ENCODE results near the gene MIGA2. TPM values are rescaled to one million over a fixed set of nuclear protein-coding genes. Genes with fewer than 3 reads are reported as not detected.

Gene MIGA2
- total and polyA plus RNA-seq, 11 donors = 27.7 to 61.3 (median 31.6) TPM

- Histone ChIP-seq H3K4me1 (peaks cover 7 to 42% (median 21%) of the 10 kb centered on the region in 12 donors), H3K9me3 (no peaks in the 10 kb centered on the region), H3K36me3 (peaks cover 0 to 50% (median 47%) of the 10 kb centered on the region in 9 donors), H3K4me3 (no peak overlapping the region), H3K27ac (no peak overlapping the region), H3K27me3 (no peaks in the 10 kb centered on the region)
- TF ChIP-seq CTCF (IDR thresholded peaks at IDR 0.05) (no peak), POLR2A (IDR thresholded peaks at IDR 0.05) (no peak)
- no peak for DNase-seq
- intact Hi-C loops (cut with DNase I) = no loop called here
- 85 to 93% (median 86%) methylated on average over 10 to 12 of the region's 12 CpGs for WGBS, 4 donors
- no peak for ATAC-seq
Observed at GRCh38 chr9:129040113-129040643, 3.8 kb downstream of the MIGA2 start.

GRCh38 chr9:129042016-129042415 lies 5.6 kb downstream of the MIGA2 start:
- intact Hi-C loops (cut with DNase I) = no loop called here
- ATAC-seq (no peak), DNase-seq (peak in 1 of 5 donors; percentile 12)
- no peak overlapping the region for H3K27ac ChIP-seq
- no peak overlapping the region for H3K4me3 ChIP-seq
- H3K36me3 ChIP-seq = peaks cover 0 to 68% (median 66%) of the 10 kb centered on the region in 9 donors
- peaks cover 7 to 34% (median 18%) of the 10 kb centered on the region in 12 donors for H3K4me1 ChIP-seq
- WGBS, 4 donors = 89 to 91% (median 90%) methylated on average over 16 of the region's 16 CpGs
- TF ChIP-seq CTCF (IDR thresholded peaks at IDR 0.05) (no peak), POLR2A (IDR thresholded peaks at IDR 0.05) (no peak)
- no peaks in the 10 kb centered on the region for H3K27me3 ChIP-seq
- H3K9me3 ChIP-seq = no peaks in the 10 kb centered on the region

GRCh38 chr9:129052592-129052991 lies 16.2 kb downstream of the MIGA2 start:
- peak; percentile 71 to 91 (median 87) for DNase-seq
- peak overlapping the region in 6 of 12 donors; percentile 19 to 69 (median 48) for H3K27ac ChIP-seq
- WGBS, 4 donors = 46 to 52% (median 50%) methylated on average over 7 to 8 of the region's 8 CpGs
- peaks cover 0 to 98% (median 92%) of the 10 kb centered on the region in 9 donors for H3K36me3 ChIP-seq
- no peaks in the 10 kb centered on the region for H3K9me3 ChIP-seq
- ATAC-seq = peak; percentile 72 to 92 (median 85)
- intact Hi-C loops (cut with DNase I) = no loop called here
- no peaks in the 10 kb centered on the region for H3K27me3 ChIP-seq
- no peak overlapping the region for H3K4me3 ChIP-seq
- TF ChIP-seq CTCF (IDR thresholded peaks at IDR 0.05) (no peak), POLR2A (IDR thresholded peaks at IDR 0.05) (no peak)
- H3K4me1 ChIP-seq = peaks cover 0 to 6% (median 0%) of the 10 kb centered on the region in 12 donors

GRCh38 chr9:129053020-129053419 lies 16.6 kb downstream of the MIGA2 start:
- TF ChIP-seq POLR2A (IDR thresholded peaks at IDR 0.05) (no peak), CTCF (IDR thresholded peaks at IDR 0.05) (no peak)
- Histone ChIP-seq H3K27ac (peak overlapping the region in 6 of 12 donors; percentile 19 to 69 (median 48)), H3K9me3 (no peaks in the 10 kb centered on the region), H3K27me3 (no peaks in the 10 kb centered on the region), H3K4me1 (peaks cover 0 to 6% (median 0%) of the 10 kb centered on the region in 12 donors), H3K4me3 (no peak overlapping the region), H3K36me3 (peaks cover 0 to 98% (median 89%) of the 10 kb centered on the region in 9 donors)
- intact Hi-C loops (cut with DNase I) = no loop called here
- ATAC-seq = no peak
- WGBS, 4 donors = 93 to 96% (median 94%) methylated on average over 6 of the region's 6 CpGs
- peak in 1 of 5 donors; percentile 7 for DNase-seq
